Left ventricle myocardium inferior (tissue), 1 donor: Measurements from ENCODE around the gene HDAC2. TPM values are rescaled to one million over a fixed set of nuclear protein-coding genes. Genes with fewer than 3 reads are reported as not detected.

Experiments
- DNase-seq: peaks from one replicate; pipeline ENCODE4 v3.0.0-alpha.2; 2020
- H3K27ac ChIP-seq: fragments of 200-600 bp; replicated peaks from 2 replicates; pipeline ENCODE4 v1.8.0; 2021
- H3K27me3 ChIP-seq: fragments of 200-600 bp; 2 replicates; pipeline ENCODE4 v1.8.0; 2021; ENCODE audit warnings: low read depth
- H3K36me3 ChIP-seq: fragments of 200-600 bp; 2 replicates; pipeline ENCODE4 v1.8.0; 2021
- H3K4me1 ChIP-seq: fragments of 200-600 bp; 2 replicates; pipeline ENCODE4 v1.8.0; 2021
- H3K4me3 ChIP-seq: fragments of 200-600 bp; 2 replicates; pipeline ENCODE4 v1.8.0; 2021; ENCODE audit warnings: mild to moderate bottlenecking, moderate library complexity
- H3K9me3 ChIP-seq: fragments of 200-600 bp; replicated peaks from 2 replicates; pipeline ENCODE4 v1.8.0; 2021
- intact Hi-C: fragments of 100-400 bp; cut with micrococcal nuclease; formaldehyde crosslinking; loops from one replicate; pipeline ENCODE4 v1.11.0; 2022
- total RNA-seq: library from RNA; stranded (reverse); fragmentation: NEBNext Ultra II Directional; extraction: Animal tissue kit (Norgen Biotek cat#: 25700); gene quantifications from one replicate; pipeline ENCODE4 v1.2.1, GENCODE V29; 2021
- TF ChIP-seq, protein P1 (sequence below): fragments of 200-600 bp; IDR thresholded peaks from 2 replicates; pipeline ENCODE4 v1.8.0; 2021; ENCODE audit warnings: antibody characterized with exemption, mild to moderate bottlenecking, borderline replicate concordance
- donor health status: DM: no; HTN: yes; CAD: no; lungs with severe emphysema.

The HDAC2 gene
- total RNA-seq, 1 donor from 2014 or later: 44.3 TPM

DNA sequence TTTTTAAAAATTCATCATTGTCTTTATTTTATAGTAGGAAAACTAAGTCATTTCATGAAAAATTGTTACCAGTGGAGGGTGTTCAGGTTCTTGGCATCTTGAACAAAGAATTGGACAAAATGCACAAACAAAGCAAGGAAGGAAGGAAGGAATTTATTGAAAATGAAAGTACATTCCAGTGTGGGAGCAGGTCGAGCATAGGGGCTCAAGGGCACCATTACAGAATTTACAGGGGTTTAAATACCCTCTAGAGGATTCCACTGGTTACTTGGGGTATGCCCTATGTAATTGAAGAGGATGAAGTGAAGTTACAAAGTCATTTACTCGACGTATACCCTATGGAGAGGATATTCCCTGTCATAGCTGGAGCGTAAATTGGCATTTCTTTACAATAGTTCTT is 37.4 kb upstream of the HDAC2 start:
- intact Hi-C loops: no loop called here
- H3K4me3 ChIP-seq: no peak overlapping the region

DNA sequence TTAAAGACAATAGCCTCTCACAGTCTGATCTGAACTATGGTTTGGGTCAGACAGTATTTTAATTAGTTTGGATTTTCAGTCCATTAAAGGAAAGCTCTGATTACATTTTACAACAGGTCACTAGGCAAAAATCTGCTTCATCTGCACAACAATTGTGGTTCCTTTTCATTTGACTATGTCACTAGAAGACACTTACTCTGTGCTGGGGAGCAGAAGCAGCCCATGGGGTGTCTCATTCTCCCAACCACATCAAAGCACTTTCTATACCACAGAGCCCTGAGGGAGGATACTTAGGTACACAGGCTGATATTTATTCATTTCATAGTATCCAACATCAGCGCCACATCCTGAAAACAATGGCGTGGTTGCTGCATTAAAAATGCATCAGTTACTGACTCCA is 36.6 kb upstream of the HDAC2 start:
- Histone ChIP-seq H3K27ac (no peak overlapping the region), H3K36me3 (no peaks in the 10 kb centered on the region), H3K4me3 (no peak overlapping the region), H3K4me1 (no peaks in the 10 kb centered on the region), H3K9me3 (peaks cover 6% of the 10 kb centered on the region), H3K27me3 (no peaks in the 10 kb centered on the region)
- intact Hi-C loops: no loop called here
- TF ChIP-seq, protein P1, sequence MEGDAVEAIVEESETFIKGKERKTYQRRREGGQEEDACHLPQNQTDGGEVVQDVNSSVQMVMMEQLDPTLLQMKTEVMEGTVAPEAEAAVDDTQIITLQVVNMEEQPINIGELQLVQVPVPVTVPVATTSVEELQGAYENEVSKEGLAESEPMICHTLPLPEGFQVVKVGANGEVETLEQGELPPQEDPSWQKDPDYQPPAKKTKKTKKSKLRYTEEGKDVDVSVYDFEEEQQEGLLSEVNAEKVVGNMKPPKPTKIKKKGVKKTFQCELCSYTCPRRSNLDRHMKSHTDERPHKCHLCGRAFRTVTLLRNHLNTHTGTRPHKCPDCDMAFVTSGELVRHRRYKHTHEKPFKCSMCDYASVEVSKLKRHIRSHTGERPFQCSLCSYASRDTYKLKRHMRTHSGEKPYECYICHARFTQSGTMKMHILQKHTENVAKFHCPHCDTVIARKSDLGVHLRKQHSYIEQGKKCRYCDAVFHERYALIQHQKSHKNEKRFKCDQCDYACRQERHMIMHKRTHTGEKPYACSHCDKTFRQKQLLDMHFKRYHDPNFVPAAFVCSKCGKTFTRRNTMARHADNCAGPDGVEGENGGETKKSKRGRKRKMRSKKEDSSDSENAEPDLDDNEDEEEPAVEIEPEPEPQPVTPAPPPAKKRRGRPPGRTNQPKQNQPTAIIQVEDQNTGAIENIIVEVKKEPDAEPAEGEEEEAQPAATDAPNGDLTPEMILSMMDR: no peak
- no peak for DNase-seq

More for the DNA sequence above, 37.4 kb upstream of the HDAC2 start:
- Histone ChIP-seq H3K4me1 (no peaks in the 10 kb centered on the region), H3K9me3 (peaks cover 6% of the 10 kb centered on the region), H3K27ac (no peak overlapping the region), H3K27me3 (no peaks in the 10 kb centered on the region), H3K36me3 (no peaks in the 10 kb centered on the region)
- DNase-seq: no peak
- TF ChIP-seq, protein P1: no peak

DNA sequence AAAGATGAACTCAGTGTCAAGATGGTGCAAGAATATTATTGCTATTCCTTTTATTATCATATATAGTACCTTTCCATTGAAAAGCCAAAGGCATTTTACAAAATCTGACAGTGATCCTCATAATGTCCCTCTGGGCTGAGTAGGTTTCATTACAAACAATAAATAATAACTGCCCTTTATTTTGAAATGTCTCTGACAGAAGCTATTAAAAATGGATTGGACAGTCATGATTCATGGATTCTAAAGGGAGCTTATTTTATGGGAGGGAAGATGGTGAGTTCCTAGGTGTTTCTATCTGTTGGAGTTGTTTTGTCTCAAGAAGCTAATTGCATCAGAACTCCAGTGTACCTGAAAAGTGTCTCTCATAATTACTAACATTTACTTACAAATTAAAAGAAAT is 30.4 kb upstream of the HDAC2 start:
- TF ChIP-seq, protein P1: no peak
- no peak overlapping the region for H3K27ac ChIP-seq
- H3K4me1 ChIP-seq: peaks cover 15% of the 10 kb centered on the region
- no peaks in the 10 kb centered on the region for H3K27me3 ChIP-seq
- intact Hi-C loops: no loop called here
- H3K36me3 ChIP-seq: no peaks in the 10 kb centered on the region
- H3K9me3 ChIP-seq: peaks cover 6% of the 10 kb centered on the region
- no peak overlapping the region for H3K4me3 ChIP-seq
- DNase-seq: no peak

DNA sequence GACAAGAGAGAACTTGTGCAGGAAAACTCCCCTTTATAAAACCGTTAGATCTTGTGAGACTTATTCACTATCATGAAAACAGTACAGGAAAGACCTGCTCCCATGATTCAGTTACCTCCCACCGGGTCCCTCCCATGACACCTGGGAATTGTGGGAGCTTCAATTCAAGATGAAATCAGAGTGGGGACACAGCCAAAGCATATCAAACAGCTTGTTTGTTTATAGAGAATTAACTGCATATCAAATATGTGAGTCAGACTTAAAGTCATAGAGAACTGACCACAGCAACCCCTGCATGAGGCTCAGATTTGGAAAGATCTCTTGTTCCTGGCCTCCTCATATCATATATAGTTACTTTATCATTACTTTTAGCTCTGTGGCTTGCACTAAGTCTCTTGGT is 29.1 kb upstream of the HDAC2 start:
- H3K9me3 ChIP-seq: peaks cover 6% of the 10 kb centered on the region
- H3K27me3 ChIP-seq: no peaks in the 10 kb centered on the region
- H3K4me1 ChIP-seq: peaks cover 28% of the 10 kb centered on the region
- DNase-seq: no peak
- no peak overlapping the region for H3K27ac ChIP-seq
- TF ChIP-seq, protein P1: no peak
- intact Hi-C loops: no loop called here
- no peaks in the 10 kb centered on the region for H3K36me3 ChIP-seq
- H3K4me3 ChIP-seq: no peak overlapping the region

DNA sequence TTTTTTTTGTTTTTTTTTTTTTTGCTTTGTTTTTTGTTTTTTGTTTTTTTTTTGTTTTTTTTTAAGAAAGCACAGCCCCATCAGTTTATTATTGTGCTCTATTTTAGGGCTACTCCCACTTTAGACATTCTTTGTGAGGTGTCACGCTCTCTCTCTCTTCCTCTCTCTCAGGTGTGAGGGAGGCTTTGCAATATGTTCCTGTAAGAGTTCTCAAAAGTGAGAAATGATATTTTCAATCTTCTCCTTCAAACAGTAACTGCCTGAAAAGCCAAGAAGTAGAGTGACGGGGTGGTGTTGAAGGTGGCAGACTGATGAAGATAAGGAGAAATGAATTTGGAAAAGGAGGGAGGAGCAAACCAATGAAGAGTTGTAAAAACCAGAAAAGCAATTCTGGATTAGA is 28.3 kb upstream of the HDAC2 start:
- Histone ChIP-seq H3K4me1 (peaks cover 32% of the 10 kb centered on the region), H3K4me3 (no peak overlapping the region), H3K27ac (no peak overlapping the region), H3K9me3 (no peaks in the 10 kb centered on the region), H3K36me3 (no peaks in the 10 kb centered on the region), H3K27me3 (no peaks in the 10 kb centered on the region)
- TF ChIP-seq, protein P1: no peak
- intact Hi-C loops: no loop called here
- no peak for DNase-seq

DNA sequence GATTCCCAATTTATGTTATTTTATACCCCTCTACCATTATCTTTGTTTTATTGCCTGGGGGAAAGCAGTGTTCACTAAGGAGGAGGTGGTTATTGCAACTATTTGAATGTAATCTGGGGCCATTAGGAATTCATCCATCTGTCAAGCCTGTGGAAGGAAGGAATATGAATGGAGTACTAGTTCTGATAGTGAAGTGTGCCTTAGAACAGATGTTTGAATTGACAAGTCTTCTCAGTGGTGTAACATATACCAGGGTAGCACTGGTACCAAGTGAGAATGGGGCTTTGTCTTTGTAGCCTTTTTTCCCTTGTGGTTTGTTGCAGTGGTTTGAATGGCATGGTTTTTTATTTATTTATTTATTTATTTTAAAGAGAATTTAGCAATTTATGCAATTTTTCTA is 27.9 kb upstream of the HDAC2 start:
- Histone ChIP-seq H3K36me3 (no peaks in the 10 kb centered on the region), H3K27ac (no peak overlapping the region), H3K9me3 (no peaks in the 10 kb centered on the region), H3K4me3 (no peak overlapping the region), H3K27me3 (no peaks in the 10 kb centered on the region), H3K4me1 (peaks cover 32% of the 10 kb centered on the region)
- DNase-seq: no peak
- TF ChIP-seq, protein P1: no peak
- intact Hi-C loops: no loop called here
